OCI-LY3 (cell line): ENCODE measurements around the gene ZNF484.
"Not testable (repeated sequence)": the region's sequence is repeated elsewhere in the genome, so short reads cannot be mapped to it uniquely, and the experiment has no call there.

ENCODE experiments used
- EZH2phosphoT487 ChIP-seq: fragments of 200-600 bp; shearing (Covaris generic); IDR thresholded peaks from 2 replicates; pipeline ENCODE4 v1.6.1; 2018; ENCODE audit warnings: antibody characterized with exemption, mixed run types, low read depth
- TF ChIP-seq, protein P1 (sequence below): fragments of 200-600, 300-600 bp; sonication (generic); IDR thresholded peaks from 2 replicates; pipeline ENCODE4 v1.5.1; 2014; ENCODE audit warnings: antibody characterized with exemption, low read length, low read depth

GRCh38 chr9:92796337-92796804 lies 81.5 kb downstream of the ZNF484 start:
- TF ChIP-seq, protein P1, sequence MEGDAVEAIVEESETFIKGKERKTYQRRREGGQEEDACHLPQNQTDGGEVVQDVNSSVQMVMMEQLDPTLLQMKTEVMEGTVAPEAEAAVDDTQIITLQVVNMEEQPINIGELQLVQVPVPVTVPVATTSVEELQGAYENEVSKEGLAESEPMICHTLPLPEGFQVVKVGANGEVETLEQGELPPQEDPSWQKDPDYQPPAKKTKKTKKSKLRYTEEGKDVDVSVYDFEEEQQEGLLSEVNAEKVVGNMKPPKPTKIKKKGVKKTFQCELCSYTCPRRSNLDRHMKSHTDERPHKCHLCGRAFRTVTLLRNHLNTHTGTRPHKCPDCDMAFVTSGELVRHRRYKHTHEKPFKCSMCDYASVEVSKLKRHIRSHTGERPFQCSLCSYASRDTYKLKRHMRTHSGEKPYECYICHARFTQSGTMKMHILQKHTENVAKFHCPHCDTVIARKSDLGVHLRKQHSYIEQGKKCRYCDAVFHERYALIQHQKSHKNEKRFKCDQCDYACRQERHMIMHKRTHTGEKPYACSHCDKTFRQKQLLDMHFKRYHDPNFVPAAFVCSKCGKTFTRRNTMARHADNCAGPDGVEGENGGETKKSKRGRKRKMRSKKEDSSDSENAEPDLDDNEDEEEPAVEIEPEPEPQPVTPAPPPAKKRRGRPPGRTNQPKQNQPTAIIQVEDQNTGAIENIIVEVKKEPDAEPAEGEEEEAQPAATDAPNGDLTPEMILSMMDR, result not testable (repeated sequence)
- TF ChIP-seq EZH2phosphoT487, result not testable (repeated sequence)
